GM21447 (cell line): ENCODE results near the gene ACSL1.
"Not testable (repeated sequence)": the region's sequence is repeated elsewhere in the genome, so short reads cannot be mapped to it uniquely, and the experiment has no call there.

Experiments used
- ATAC-seq: cut with Tn5 transposase; IDR thresholded peaks from one replicate; pipeline ENCODE4 v1.9.1; 2021; ENCODE audit not compliant: unreplicated experiment

The ACSL1 gene

DNA sequence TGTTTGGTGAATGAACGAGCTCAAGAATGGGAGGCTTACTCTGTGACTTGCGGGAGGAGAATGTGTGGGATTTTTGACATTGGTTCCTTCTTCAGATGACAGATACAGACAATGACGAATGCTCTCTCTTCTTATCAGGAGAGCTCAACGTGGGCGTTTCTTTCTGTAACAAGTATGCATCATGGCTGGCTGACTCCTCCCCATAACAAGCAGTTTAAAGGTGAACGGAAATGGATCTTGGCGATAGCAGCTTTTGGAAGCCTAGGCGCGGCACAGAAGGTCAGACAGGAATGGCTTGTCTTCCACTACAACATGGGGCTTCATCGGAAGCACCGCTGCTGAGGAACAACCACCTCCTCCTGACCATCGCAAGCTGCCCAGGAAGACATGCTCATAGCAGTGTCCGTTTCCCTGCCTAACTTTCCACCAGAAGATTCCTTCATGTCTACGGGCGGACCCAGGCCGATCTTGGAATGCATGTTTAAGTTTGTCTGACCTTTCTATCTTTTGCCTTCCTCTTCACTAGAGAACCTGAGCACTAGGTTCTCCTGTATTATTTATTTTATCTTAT, 18.3 kb upstream of the ACSL1 start:
- no peak for ATAC-seq

DNA sequence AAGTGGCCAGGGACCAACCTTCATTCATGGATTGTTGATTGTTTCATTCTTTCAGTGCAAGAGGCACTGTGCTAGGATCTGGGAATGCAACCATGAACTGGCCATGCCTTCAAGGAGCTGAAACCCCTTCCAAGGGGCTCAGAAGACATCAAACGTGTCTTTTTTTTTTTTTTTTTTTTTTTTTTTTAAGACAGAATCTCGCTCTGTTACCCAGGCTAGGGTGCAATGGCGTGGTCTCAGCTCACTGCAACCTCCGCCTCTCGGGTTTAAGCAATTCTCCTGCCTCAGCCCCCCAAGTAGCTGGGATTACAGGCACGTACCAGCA, 13.3 kb upstream of the ACSL1 start:
- ATAC-seq, result not testable (repeated sequence)

DNA sequence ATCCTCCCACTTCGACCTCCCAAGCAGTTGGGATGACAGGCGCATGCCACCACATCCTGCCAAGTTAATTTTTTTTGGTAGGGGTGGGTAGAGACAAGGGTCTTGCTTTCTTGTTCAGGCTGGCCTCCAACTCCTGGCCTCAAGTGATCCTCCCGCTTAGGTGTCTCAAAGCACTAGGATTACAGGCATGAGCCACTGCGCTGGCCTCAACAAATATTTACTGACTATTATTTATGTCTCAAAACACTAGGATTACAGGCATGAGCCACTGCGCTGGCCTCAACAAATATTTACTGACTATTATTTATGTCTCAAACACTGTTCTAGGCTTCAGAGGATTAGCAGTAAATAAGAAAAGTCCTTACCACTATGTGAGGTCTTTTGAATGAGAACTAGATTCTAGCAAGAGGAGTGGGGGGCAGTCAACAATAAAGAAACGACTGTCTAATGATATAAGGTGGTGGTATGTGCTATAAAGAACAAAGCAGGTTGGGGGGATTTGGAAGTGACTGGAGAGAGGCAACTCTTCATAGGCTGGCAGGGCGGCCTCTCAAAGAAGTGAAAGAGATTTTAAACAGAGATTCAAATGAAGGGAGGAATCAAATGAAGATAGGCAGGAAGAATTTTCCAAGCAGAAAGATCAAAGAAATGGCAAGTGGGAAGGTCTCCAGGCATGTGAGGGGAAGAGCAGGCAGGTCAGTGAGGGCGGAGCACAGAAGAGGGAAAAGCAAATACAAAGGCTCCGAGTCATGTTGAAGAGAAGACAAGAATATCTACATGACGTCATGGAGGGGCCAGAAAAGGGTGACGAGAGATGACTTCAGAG, 12.7 kb upstream of the ACSL1 start:
- no peak for ATAC-seq

- no peak for ATAC-seq
These were observed 10.8 kb upstream of the ACSL1 start for GRCh38 chr4:184836613-184837012.

- ATAC-seq, result no peak
These were observed 7.5 kb upstream of the ACSL1 start for GRCh38 chr4:184833046-184833838.

DNA sequence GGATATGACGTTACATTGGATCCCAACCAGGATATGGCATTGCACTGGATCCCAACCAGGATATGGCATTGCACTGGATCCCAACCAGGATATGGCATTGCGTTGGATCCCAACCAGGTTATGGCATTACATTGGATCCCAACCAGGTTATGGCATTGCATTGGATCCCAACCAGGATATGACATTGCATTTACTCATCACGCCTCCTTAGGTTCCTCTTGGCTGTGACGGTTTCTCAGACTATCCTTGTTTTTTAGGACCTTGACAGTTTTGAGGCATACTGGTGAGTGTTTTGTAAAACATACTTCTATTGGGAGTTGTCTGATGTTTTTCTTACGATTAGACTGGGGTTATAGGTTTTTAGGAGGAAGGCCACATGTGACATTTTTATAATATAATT, 5.4 kb upstream of the ACSL1 start:
- no peak for ATAC-seq

DNA sequence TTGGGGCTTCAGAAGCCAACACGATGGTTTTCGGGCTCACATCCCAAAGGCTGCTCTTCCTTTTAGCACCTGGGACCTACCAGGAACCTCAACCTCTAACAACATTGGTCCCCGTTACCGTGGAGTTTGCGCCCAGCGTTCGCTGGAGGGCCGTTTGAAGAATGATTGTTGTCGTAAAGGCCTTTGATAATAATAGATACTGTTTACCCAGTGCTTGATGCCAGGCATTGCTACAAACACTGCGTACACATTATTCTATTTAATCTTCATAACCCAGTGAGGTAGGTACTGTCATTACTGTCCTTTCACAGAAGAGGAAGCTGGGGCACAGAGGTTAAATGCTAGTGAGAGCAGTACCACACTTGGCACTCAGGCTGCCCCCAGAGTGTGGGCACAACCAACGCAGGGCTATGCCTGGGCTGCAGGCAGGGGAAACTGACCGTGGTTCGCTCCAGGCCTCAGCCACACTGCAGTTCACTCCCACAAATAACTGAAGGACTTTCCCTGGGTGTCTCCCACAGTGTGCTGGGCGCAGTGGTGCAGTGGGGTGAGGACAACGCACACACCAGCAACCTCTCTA, 1.0 kb upstream of the ACSL1 start:
- ATAC-seq, result peak; percentile 15

DNA sequence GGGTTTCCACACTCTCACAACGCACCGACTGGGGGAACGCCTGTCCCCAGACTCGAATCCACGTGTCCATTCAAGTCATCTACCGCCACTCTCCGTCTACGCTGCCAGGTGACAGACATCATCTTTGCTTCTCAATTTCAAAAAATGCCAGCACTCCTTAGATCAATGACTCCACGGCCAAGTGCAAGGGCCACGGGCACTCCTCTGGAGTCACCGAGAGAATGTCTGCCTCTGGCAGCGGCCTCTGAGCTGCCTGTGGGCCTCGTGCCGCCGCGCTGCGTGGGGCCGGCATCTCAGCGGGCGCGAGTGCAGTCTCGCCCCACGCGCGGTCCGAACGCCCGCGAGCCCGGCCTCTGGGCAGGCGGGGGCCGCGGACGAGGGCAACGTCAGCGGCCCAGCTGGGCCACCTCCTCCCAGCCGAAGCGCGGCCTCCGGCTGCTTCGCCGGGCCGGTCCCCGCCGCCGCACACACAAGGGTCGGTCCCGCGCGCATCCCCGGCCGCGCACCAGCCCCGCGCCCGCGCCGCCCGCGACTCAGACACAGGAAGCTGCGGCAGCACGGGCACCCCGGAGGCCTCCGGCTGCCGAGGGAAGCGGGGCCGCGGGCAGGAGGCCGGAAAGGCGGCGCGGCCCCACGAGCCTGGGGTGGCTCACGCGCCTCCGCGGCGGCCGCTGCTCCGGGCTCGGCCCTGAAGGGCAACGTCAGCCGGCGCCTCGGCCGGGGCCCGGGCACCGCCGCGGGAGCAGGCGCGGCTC, 450 bp downstream of the ACSL1 start:
- ATAC-seq, result peak; percentile 20

- no peak for ATAC-seq
These were observed 1.0 kb downstream of the ACSL1 start for GRCh38 chr4:184824776-184825084.

DNA sequence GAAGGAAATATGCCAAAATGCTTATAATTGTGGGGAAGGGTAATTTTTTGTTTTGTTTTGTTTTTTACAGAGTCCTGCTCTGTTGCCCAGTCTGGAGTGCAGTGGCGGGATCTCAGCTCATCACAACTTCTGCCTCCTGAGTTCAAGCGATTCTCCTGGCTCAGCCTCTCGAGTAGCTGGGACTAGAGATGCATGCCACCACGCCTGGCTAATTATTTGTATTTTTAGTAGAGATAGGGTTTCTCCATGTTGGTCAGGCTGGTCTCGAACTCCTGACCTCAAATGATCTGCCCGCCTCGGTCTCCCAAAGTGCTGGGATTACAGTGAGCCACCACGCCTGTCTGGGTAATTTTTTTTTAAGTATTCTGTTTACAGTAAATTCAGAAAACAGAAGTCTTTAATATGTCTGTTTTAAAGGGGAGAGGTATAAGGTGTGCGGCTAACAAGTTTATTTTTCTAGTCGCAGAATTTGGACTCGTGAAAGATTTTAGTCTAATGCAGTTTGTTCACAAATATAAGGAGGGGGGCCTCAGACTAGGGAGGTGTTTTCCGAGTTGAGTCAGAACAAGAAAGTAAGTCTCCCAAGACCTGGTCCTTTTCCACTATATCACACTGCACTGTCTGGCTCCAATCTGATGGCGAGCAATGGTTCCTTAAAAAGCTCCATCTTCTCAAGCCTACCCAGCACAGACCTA, 1.5 kb downstream of the ACSL1 start:
- ATAC-seq, result peak; percentile 21

DNA sequence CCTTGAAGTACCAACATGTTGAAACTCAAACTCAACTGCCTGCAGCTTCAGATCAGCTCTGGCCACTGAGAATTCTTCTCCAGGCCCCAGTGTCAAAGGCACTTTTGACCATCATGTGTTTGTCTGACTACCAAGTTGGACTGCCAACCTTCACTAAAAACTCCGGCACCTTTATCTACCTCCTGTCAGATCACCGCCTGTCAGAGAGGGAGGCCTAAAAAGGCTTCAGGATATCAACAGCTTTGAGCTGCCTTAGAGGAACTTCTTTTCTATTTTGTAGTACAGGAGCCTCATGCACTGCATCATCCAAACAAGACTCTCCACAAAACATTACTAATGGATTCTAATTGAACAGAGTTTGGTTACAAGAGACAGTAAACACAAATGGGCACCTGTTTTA, 2.8 kb downstream of the ACSL1 start:
- no peak for ATAC-seq

DNA sequence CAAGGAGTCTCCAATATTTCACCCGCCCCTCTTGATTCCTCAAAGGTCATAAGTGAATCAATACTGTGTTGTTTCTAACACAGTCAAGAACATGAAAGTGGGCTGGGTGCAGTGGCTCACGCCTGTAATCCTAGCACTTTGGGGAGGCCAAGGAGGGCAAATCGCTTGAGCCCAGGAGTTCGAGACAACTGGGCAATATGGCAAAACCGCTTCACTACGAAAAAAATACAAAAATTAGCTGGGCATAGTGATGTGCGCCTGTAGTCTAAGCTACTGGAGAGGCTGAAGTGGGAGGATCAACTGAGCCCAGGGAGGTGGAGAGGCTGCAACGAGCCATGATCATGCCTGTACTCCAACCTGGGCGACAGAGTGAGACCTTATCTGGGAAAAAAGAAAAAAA, 3.4 kb downstream of the ACSL1 start:
- no peak for ATAC-seq

- no peak for ATAC-seq
These were observed 4.5 kb downstream of the ACSL1 start for GRCh38 chr4:184821242-184821641.

DNA sequence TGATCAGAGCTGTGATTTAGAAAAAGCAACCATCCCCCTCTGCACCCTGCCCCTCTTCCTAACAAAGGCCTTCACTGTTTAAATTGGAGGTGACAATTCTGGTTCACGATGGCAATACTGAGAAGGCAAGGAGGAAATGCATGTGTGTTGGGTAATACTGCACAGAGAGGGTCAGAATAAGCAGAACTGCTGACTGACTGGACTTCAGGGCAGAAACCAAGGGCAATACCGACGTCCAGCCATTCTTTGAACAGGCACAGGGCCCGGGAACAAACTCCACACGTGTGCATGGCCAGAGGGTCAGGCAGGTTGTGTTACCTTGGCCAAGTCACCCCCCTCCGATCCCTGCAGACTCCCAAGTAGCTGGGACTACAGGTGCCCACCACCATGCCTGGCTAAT, 6.0 kb downstream of the ACSL1 start:
- ATAC-seq, result no peak

DNA sequence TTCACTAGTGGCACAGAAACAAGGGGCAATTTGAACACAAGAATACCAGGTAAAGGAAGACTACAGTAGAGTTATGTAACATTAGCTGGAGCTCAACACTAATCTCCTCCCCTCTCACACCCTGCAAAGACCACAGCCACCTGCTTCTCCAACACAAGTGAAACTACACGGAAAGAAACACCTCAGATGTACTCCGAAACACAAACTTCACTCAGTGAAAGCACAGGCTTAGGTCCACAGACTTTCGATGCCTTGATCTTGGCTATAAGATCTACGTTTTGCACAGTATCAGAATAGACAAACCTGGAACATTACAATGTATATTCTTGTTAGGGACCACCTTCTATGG, 7.6 kb downstream of the ACSL1 start:
- ATAC-seq, result peak; percentile 39

GRCh38 chr4:184817494-184818215, 8.1 kb downstream of the ACSL1 start:
- no peak for ATAC-seq

- no peak for ATAC-seq
These were observed 8.8 kb downstream of the ACSL1 start for GRCh38 chr4:184816962-184817361.

GRCh38 chr4:184815046-184815877, 10.5 kb downstream of the ACSL1 start:
- peak; percentile 77 for ATAC-seq

- no peak for ATAC-seq
These were observed 11.1 kb downstream of the ACSL1 start for GRCh38 chr4:184814686-184815045.
